PC-9 (cell line): ENCODE measurements around the gene DALRD3. TPM values are rescaled to one million over a fixed set of nuclear protein-coding genes. Genes with fewer than 3 reads are reported as not detected.

ENCODE experiments used
- BruUV-seq: library from RNA; stranded (reverse); fragments of 400-500 nt; replicated peaks from 2 replicates; lab custom pipeline; 2021; lab: Mats Ljungman, UMichigan
- CTCF ChIA-PET: fragments of 300-600 bp; sonication (Branson Sonifier 250); formaldehyde crosslinking; loops from one replicate; lab custom pipeline; 2022; ENCODE audit warnings: antibody characterized with exemption; lab: Charles Lee
- POLR2A ChIA-PET: fragments of 300-600 bp; sonication (Branson Sonifier 250); formaldehyde crosslinking; loops from one replicate; lab custom pipeline; 2022; ENCODE audit warnings: antibody characterized with exemption; ENCODE audit not compliant: unreplicated experiment; lab: Charles Lee
- DNase-seq, 2 experiments: peaks; one replicate each; pipeline versions ENCODE4 v3.0.0 to v3.0.0-alpha.2; 2015 to 2022; ENCODE audit warnings: mixed read lengths in 1 of 2
- H2AFZ ChIP-seq: fragments of 200-600 bp; sonication (generic); 2 replicates; pipeline ENCODE4 v1.8.1; 2017; ENCODE audit warnings: antibody characterized with exemption
- H3F3A ChIP-seq: fragments of 200-600 bp; sonication (generic); 2 replicates; pipeline ENCODE4 v1.8.1; 2017; ENCODE audit warnings: antibody characterized with exemption, mild to moderate bottlenecking, low read depth; ENCODE audit not compliant: insufficient read depth
- H3K27ac ChIP-seq: fragments of 200-600 bp; sonication (generic); 2 replicates; pipeline ENCODE4 v1.6.1; 2016; ENCODE audit warnings: mixed run types
- H3K27me3 ChIP-seq: fragments of 200-600 bp; sonication (generic); 2 replicates; pipeline ENCODE4 v1.6.1; 2016; ENCODE audit warnings: low read depth, mixed run types; ENCODE audit not compliant: insufficient read depth
- H3K36me3 ChIP-seq: fragments of 200-600 bp; sonication (generic); 2 replicates; pipeline ENCODE4 v1.6.1; 2016; ENCODE audit warnings: low read depth, mixed run types
- H3K4me1 ChIP-seq: fragments of 200-600 bp; sonication (generic); replicated peaks from 2 replicates; pipeline ENCODE4 v1.6.1; 2016; ENCODE audit warnings: mixed run types; ENCODE audit not compliant: insufficient read depth
- H3K4me2 ChIP-seq: fragments of 200-600 bp; sonication (generic); 2 replicates; pipeline ENCODE4 v1.6.1; 2017; ENCODE audit warnings: mixed run types
- H3K4me3 ChIP-seq: fragments of 200-600 bp; sonication (generic); 2 replicates; pipeline ENCODE4 v1.6.1; 2016; ENCODE audit warnings: mixed run types
- H3K79me2 ChIP-seq: fragments of 200-600 bp; sonication (generic); 2 replicates; pipeline ENCODE4 v1.6.1; 2017; ENCODE audit warnings: low read depth, mixed run types
- H3K9me2 ChIP-seq: fragments of 200-600 bp; sonication (generic); 2 replicates; pipeline ENCODE4 v1.8.1; 2017; ENCODE audit warnings: mild to moderate bottlenecking; ENCODE audit not compliant: insufficient read depth
- H3K9me3 ChIP-seq: fragments of 200-600 bp; sonication (generic); 2 replicates; pipeline ENCODE4 v1.8.1; 2016; ENCODE audit warnings: low read depth; ENCODE audit not compliant: insufficient read depth
- H4K20me1 ChIP-seq: fragments of 200-600 bp; sonication (generic); 2 replicates; pipeline ENCODE4 v1.8.1; 2017; ENCODE audit not compliant: insufficient read depth
- EZH2 ChIP-seq: fragments of 200-600 bp; sonication (generic); IDR thresholded peaks from 2 replicates; pipeline ENCODE4 v1.8.0; 2017; ENCODE audit warnings: antibody characterized with exemption, low read depth
- intact Hi-C: fragments of 100-400 bp; cut with micrococcal nuclease; formaldehyde crosslinking; loops from one replicate; pipeline ENCODE4 v1.10.0; 2022; ENCODE audit not compliant: unreplicated experiment
- microRNA-seq: library from miRNA; unstranded; fragments of <30 nt; microRNA quantifications from one replicate; pipeline ENCODE4 v1.2.0, GENCODE V29; 2021; ENCODE audit warnings: borderline number of aligned reads, borderline replicate concordance
- total RNA-seq: library from RNA; stranded (reverse); gene quantifications from 2 replicates; pipeline ENCODE4 v1.2.3, GENCODE V29; 2021
- TF ChIP-seq, protein P1 (sequence below): fragments of 200-600 bp; sonication (generic); conservative IDR thresholded peaks from 2 replicates; pipeline ENCODE4 v1.6.1; 2017; ENCODE audit warnings: mixed run types, antibody characterized with exemption, mild to moderate bottlenecking, moderate library complexity

The DALRD3 gene
- total RNA-seq, 1 experiment from 2014 or later = 27.7 TPM

DNA sequence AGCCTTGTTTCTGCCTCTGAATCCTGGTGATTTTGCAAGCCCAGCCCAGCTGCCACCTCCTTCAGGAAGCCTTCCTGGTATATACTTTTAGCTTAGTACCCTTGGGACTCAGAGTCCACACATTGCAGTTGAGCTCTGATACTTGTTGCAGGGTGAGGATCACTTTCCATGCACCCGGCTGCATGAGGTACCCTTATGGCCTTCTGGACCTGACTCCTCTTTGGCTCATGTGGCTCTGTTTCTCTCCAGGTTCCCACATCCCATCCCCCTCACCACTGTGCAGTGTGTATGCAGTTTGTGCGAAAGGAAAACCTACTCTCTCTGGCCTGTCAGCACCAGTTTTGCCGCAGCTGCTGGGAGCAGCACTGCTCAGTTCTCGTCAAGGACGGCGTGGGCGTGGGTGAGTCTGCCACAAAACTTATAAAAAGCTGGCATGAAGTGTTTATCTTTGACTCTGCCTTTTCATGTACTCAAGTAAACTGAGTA lies 51.5 kb downstream of the DALRD3 start:
- Histone ChIP-seq H4K20me1 (peaks cover 15% of the 10 kb centered on the region), H3K79me2 (no peaks in the 10 kb centered on the region), H3K9me2 (no peaks in the 10 kb centered on the region), H2AFZ (no peak overlapping the region), H3F3A (no peaks in the 10 kb centered on the region), H3K27me3 (no peaks in the 10 kb centered on the region), H3K4me3 (no peak overlapping the region), H3K4me1 (no peaks in the 10 kb centered on the region), H3K27ac (no peak overlapping the region), H3K36me3 (peaks cover 8% of the 10 kb centered on the region; the same call in 1 of the 2 replicates), H3K4me2 (no peak overlapping the region), H3K9me3 (no peaks in the 10 kb centered on the region)
- CTCF ChIA-PET = no interaction called here
- intact Hi-C loops = no loop called here
- POLR2A ChIA-PET = no interaction called here
- TF ChIP-seq, protein P1, sequence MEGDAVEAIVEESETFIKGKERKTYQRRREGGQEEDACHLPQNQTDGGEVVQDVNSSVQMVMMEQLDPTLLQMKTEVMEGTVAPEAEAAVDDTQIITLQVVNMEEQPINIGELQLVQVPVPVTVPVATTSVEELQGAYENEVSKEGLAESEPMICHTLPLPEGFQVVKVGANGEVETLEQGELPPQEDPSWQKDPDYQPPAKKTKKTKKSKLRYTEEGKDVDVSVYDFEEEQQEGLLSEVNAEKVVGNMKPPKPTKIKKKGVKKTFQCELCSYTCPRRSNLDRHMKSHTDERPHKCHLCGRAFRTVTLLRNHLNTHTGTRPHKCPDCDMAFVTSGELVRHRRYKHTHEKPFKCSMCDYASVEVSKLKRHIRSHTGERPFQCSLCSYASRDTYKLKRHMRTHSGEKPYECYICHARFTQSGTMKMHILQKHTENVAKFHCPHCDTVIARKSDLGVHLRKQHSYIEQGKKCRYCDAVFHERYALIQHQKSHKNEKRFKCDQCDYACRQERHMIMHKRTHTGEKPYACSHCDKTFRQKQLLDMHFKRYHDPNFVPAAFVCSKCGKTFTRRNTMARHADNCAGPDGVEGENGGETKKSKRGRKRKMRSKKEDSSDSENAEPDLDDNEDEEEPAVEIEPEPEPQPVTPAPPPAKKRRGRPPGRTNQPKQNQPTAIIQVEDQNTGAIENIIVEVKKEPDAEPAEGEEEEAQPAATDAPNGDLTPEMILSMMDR = no peak
- no peak for TF ChIP-seq EZH2
- BruUV-seq = no TSS peak
- no peak for DNase-seq

DNA sequence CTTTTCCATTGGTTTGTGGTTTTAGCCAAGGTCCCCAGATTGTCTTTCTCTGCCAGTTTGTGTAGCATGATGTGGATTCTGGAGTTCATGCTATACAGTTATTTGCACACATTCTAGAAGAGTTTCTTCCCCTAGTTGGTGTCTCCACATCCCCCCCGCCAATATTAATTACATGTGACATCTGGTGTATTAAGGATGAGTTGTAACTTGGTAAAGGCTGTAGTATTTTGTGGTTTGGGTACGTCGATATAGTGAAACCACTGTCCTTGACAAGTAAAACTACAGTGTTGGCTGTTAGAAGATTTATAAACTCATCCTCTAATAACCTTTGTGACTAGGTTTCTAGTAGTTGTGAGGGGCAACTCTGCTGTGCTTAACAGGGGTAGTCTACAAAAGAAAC lies 52.0 kb downstream of the DALRD3 start:
- Histone ChIP-seq H3K36me3 (peaks cover 8% of the 10 kb centered on the region; the same call in 1 of the 2 replicates), H3K4me1 (no peaks in the 10 kb centered on the region), H3K9me3 (no peaks in the 10 kb centered on the region), H3K79me2 (no peaks in the 10 kb centered on the region), H4K20me1 (peaks cover 15% of the 10 kb centered on the region), H3K9me2 (no peaks in the 10 kb centered on the region), H3K27me3 (no peaks in the 10 kb centered on the region), H2AFZ (no peak overlapping the region), H3K27ac (no peak overlapping the region), H3K4me2 (no peak overlapping the region), H3K4me3 (no peak overlapping the region), H3F3A (no peaks in the 10 kb centered on the region)
- no peak for DNase-seq
- CTCF ChIA-PET = no interaction called here
- no TSS peak for BruUV-seq
- intact Hi-C loops = no loop called here
- TF ChIP-seq, protein P1 = no peak
- no peak for TF ChIP-seq EZH2
- POLR2A ChIA-PET = no interaction called here

Small RNA genes lying within 50 kb of the gene (microRNA-seq; reads per million reads assigned to microRNA genes)
- gene MIR191 = 19,962 reads per million, percentile 96 among the genes with 10 or more reads in this experiment
- 5,062 reads per million, percentile 88 among the genes with 10 or more reads in this experiment for gene MIR425

Other genes with a start within 250 kb of the DALRD3 start
- gene PRKAR2A, start 170.7 kb downstream of the DALRD3 start, total RNA-seq = 54.2 and 78.9 TPM in 2 replicates
- gene SLC25A20, start 119.7 kb downstream of the DALRD3 start, total RNA-seq = 2.9 and 4.9 TPM in 2 replicates
- 86.1 and 96.8 TPM in 2 replicates for gene ARIH2, start 99.7 kb downstream of the DALRD3 start, total RNA-seq
- gene P4HTM, start 28.3 kb downstream of the DALRD3 start, total RNA-seq = 49.1 and 57.1 TPM in 2 replicates
- 157 and 159 TPM in 2 replicates for gene WDR6, start 11.2 kb downstream of the DALRD3 start, total RNA-seq
- gene NDUFAF3, start 3.5 kb upstream of the DALRD3 start, total RNA-seq = 32.9 and 38.8 TPM in 2 replicates
- 190 and 222 TPM in 2 replicates for gene IMPDH2, start 10.8 kb upstream of the DALRD3 start, total RNA-seq
- gene QRICH1, start 75.5 kb upstream of the DALRD3 start, total RNA-seq = 84.8 and 87.5 TPM in 2 replicates
- gene QARS1, start 86.2 kb upstream of the DALRD3 start, total RNA-seq = 334 and 337 TPM in 2 replicates
- gene USP19, start 102.2 kb upstream of the DALRD3 start, total RNA-seq = 72.1 TPM in 2 replicates
- gene LAMB2, start 114.5 kb upstream of the DALRD3 start, total RNA-seq = 230 and 238 TPM in 2 replicates
- gene CCDC71, start 147.8 kb upstream of the DALRD3 start, total RNA-seq = 17.8 and 24.0 TPM in 2 replicates
- gene KLHDC8B, start 153.0 kb upstream of the DALRD3 start, total RNA-seq = 13.1 and 15.3 TPM in 2 replicates